ENCODE results near the gene SDK1.

The SDK1 gene

GRCh38 chr7:4017081-4017480, 716.0 kb downstream of the SDK1 start:
- DNase-seq (ENCODE audit: low read depth in 2 of 2) = no peak

GRCh38 chr7:4017785-4018184, 716.7 kb downstream of the SDK1 start:
- no peak for DNase-seq (ENCODE audit: low read depth in 2 of 2)

- no peak for DNase-seq (ENCODE audit: low read depth in 2 of 2)
Observed at GRCh38 chr7:4018601-4019316, 717.7 kb downstream of the SDK1 start.

GRCh38 chr7:4020086-4020485, 719.0 kb downstream of the SDK1 start:
- no peak for DNase-seq (ENCODE audit: low read depth in 2 of 2)

GRCh38 chr7:4021413-4021812, 720.4 kb downstream of the SDK1 start:
- DNase-seq (ENCODE audit: low read depth in 2 of 2) = no peak

GRCh38 chr7:4022265-4022664, 721.2 kb downstream of the SDK1 start:
- no peak for DNase-seq (ENCODE audit: low read depth in 2 of 2)

GRCh38 chr7:4023502-4023901, 722.5 kb downstream of the SDK1 start:
- DNase-seq (ENCODE audit: low read depth in 2 of 2) = no peak

- no peak for DNase-seq (ENCODE audit: low read depth in 2 of 2)
Observed at GRCh38 chr7:4024133-4024532, 723.1 kb downstream of the SDK1 start.

- no peak for DNase-seq (ENCODE audit: low read depth in 2 of 2)
Observed at GRCh38 chr7:4024806-4025205, 723.8 kb downstream of the SDK1 start.

- DNase-seq (ENCODE audit: low read depth in 2 of 2) = no peak
Observed at GRCh38 chr7:4025210-4025609, 724.2 kb downstream of the SDK1 start.

GRCh38 chr7:4025694-4026615, 724.9 kb downstream of the SDK1 start:
- DNase-seq (ENCODE audit: low read depth in 2 of 2) = no peak

GRCh38 chr7:4026941-4027486, 726.0 kb downstream of the SDK1 start:
- no peak for DNase-seq (ENCODE audit: low read depth in 2 of 2)

GRCh38 chr7:4028221-4028620, 727.2 kb downstream of the SDK1 start:
- no peak for DNase-seq (ENCODE audit: low read depth in 2 of 2)

- DNase-seq (ENCODE audit: low read depth in 2 of 2) = no peak
Observed at GRCh38 chr7:4029941-4030340, 728.9 kb downstream of the SDK1 start.

- DNase-seq (ENCODE audit: low read depth in 2 of 2) = no peak
Observed at GRCh38 chr7:4030346-4030950, 729.4 kb downstream of the SDK1 start.

- DNase-seq (ENCODE audit: low read depth in 2 of 2) = no peak
Observed at GRCh38 chr7:4033996-4034395, 732.9 kb downstream of the SDK1 start.

GRCh38 chr7:4037308-4037707, 736.3 kb downstream of the SDK1 start:
- no peak for DNase-seq (ENCODE audit: low read depth in 2 of 2)

- no peak for DNase-seq (ENCODE audit: low read depth in 2 of 2)
Observed at GRCh38 chr7:4037877-4038276, 736.8 kb downstream of the SDK1 start.

- DNase-seq (ENCODE audit: low read depth in 2 of 2) = no peak
Observed at GRCh38 chr7:4040109-4040928, 739.3 kb downstream of the SDK1 start.

- DNase-seq (ENCODE audit: low read depth in 2 of 2) = no peak
Observed at GRCh38 chr7:4042402-4043045, 741.5 kb downstream of the SDK1 start.

- DNase-seq (ENCODE audit: low read depth in 2 of 2) = no peak
Observed at GRCh38 chr7:4043988-4044387, 742.9 kb downstream of the SDK1 start.

All from activated CD4-positive, alpha-beta T cell treated with anti-CD3 and anti-CD28 coated beads for 24 hours (primary cell).